ENCODE results near the gene KCNAB2.

KCNAB2 gene

GRCh38 chr1:6128276-6129081 is 82.8 kb downstream of the KCNAB2 start:
- no peak for TF ChIP-seq REST (IDR thresholded peaks at IDR 0.05; ENCODE audit: insufficient read depth in 1 of 2, low read depth in 2 of 2, low read length in 2 of 2)
- TF ChIP-seq POLR2AphosphoS5 (IDR thresholded peaks at IDR 0.05; ENCODE audit: low read depth, low read length) = no peak
- TF ChIP-seq SIN3A (IDR thresholded peaks at IDR 0.05; ENCODE audit: borderline replicate concordance, insufficient read depth, low read length) = no peak
- no peak for TF ChIP-seq TAF1 (IDR thresholded peaks at IDR 0.05; ENCODE audit: borderline replicate concordance, insufficient read depth, low read length)
- no peak for TF ChIP-seq FOXP2 (optimal IDR thresholded peaks at IDR 0.05; ENCODE audit: borderline replicate concordance, extremely low read depth, extremely low read length, insufficient read depth)

GRCh38 chr1:6129313-6129712 is 83.6 kb downstream of the KCNAB2 start:
- TF ChIP-seq POLR2AphosphoS5 (IDR thresholded peaks at IDR 0.05; ENCODE audit: low read depth, low read length) = no peak
- TF ChIP-seq TAF1 (IDR thresholded peaks at IDR 0.05; ENCODE audit: borderline replicate concordance, insufficient read depth, low read length) = no peak
- TF ChIP-seq REST (IDR thresholded peaks at IDR 0.05; ENCODE audit: insufficient read depth in 1 of 2, low read depth in 2 of 2, low read length in 2 of 2) = no peak
- no peak for TF ChIP-seq SIN3A (IDR thresholded peaks at IDR 0.05; ENCODE audit: borderline replicate concordance, insufficient read depth, low read length)
- no peak for TF ChIP-seq FOXP2 (optimal IDR thresholded peaks at IDR 0.05; ENCODE audit: borderline replicate concordance, extremely low read depth, extremely low read length, insufficient read depth)

- TF ChIP-seq FOXP2 (optimal IDR thresholded peaks at IDR 0.05; ENCODE audit: borderline replicate concordance, extremely low read depth, extremely low read length, insufficient read depth) = no peak
- TF ChIP-seq POLR2AphosphoS5 (IDR thresholded peaks at IDR 0.05; ENCODE audit: low read depth, low read length) = no peak
- TF ChIP-seq SIN3A (IDR thresholded peaks at IDR 0.05; ENCODE audit: borderline replicate concordance, insufficient read depth, low read length) = no peak
- TF ChIP-seq REST (IDR thresholded peaks at IDR 0.05; ENCODE audit: insufficient read depth in 1 of 2, low read depth in 2 of 2, low read length in 2 of 2) = no peak
- TF ChIP-seq TAF1 (IDR thresholded peaks at IDR 0.05; ENCODE audit: borderline replicate concordance, insufficient read depth, low read length) = no peak
Measured at GRCh38 chr1:6130036-6130435, 84.3 kb downstream of the KCNAB2 start.

- TF ChIP-seq REST (IDR thresholded peaks at IDR 0.05; ENCODE audit: insufficient read depth in 1 of 2, low read depth in 2 of 2, low read length in 2 of 2) = no peak
- TF ChIP-seq POLR2AphosphoS5 (IDR thresholded peaks at IDR 0.05; ENCODE audit: low read depth, low read length) = no peak
- no peak for TF ChIP-seq SIN3A (IDR thresholded peaks at IDR 0.05; ENCODE audit: borderline replicate concordance, insufficient read depth, low read length)
- no peak for TF ChIP-seq TAF1 (IDR thresholded peaks at IDR 0.05; ENCODE audit: borderline replicate concordance, insufficient read depth, low read length)
- TF ChIP-seq FOXP2 (optimal IDR thresholded peaks at IDR 0.05; ENCODE audit: borderline replicate concordance, extremely low read depth, extremely low read length, insufficient read depth) = no peak
Measured at GRCh38 chr1:6130596-6130995, 84.9 kb downstream of the KCNAB2 start.

All from PFSK-1 (cell line).